H1 (cell line): Measurements from ENCODE around the gene WDR49.

ENCODE experiments used
- CHD2 ChIP-seq: IDR thresholded peaks from 2 replicates; pipeline ENCODE4 v1.6.1; 2012; ENCODE audit warnings: low read length, improper control_type of control experiment
- EP300 ChIP-seq, 2 experiments: IDR thresholded peaks; 1 replicate in 1 of 2; 2 replicates in 1 of 2; pipeline ENCODE4 v1.6.1; 2011 to 2012; ENCODE audit warnings: low read depth in 2 of 2, low read length in 2 of 2, mild to moderate bottlenecking in 2 of 2, borderline replicate concordance in 1 of 2, inconsistent platforms in 1 of 2, moderate library complexity in 1 of 2
- EZH2 ChIP-seq: fragments of 200-600 bp; sonication (generic); IDR thresholded peaks from 2 replicates; pipeline ENCODE4 v1.7.1; 2012; ENCODE audit warnings: low read depth, mild to moderate bottlenecking, moderate library complexity, low read length, inconsistent platforms; ENCODE audit not compliant: severe bottlenecking
- MAFK ChIP-seq: IDR thresholded peaks from 2 replicates; pipeline ENCODE4 v1.6.1; 2012; ENCODE audit warnings: low read depth, mild to moderate bottlenecking, improper control_type of control experiment, low read length
- RAD21 ChIP-seq, 2 experiments: IDR thresholded peaks in 1 of 2; conservative IDR thresholded peaks in 1 of 2; 2 replicates each; pipeline ENCODE4 v1.6.1; 2011; ENCODE audit warnings: low read depth in 2 of 2, low read length in 2 of 2, improper control_type of control experiment in 1 of 2, inconsistent platforms in 1 of 2, mild to moderate bottlenecking in 1 of 2, moderate library complexity in 1 of 2
- TAF1 ChIP-seq: IDR thresholded peaks from 2 replicates; pipeline ENCODE4 v1.6.1; 2011; ENCODE audit warnings: mild to moderate bottlenecking, low read depth, low read length
- TBP ChIP-seq: IDR thresholded peaks from 2 replicates; pipeline ENCODE4 v1.6.1; 2011; ENCODE audit warnings: low read depth, low read length, improper control_type of control experiment
- USF2 ChIP-seq: IDR thresholded peaks from 2 replicates; pipeline ENCODE4 v1.6.1; 2011; ENCODE audit warnings: low read length, improper control_type of control experiment
- TF ChIP-seq, protein P1 (sequence below), 3 experiments: IDR thresholded peaks; 1 replicate in 2 of 3; 2 replicates in 1 of 3; pipeline versions ENCODE4 v1.5.1 to v1.6.1; 2011; ENCODE audit warnings: low read length in 3 of 3, mild to moderate bottlenecking in 3 of 3, inconsistent platforms in 2 of 3, low read depth in 1 of 3, moderate library complexity in 1 of 3; ENCODE audit not compliant: insufficient read depth in 1 of 3; ENCODE audit errors: control extremely low read depth in 1 of 3
- TF ChIP-seq, protein P2 (sequence below): IDR thresholded peaks from 2 replicates; pipeline ENCODE4 v1.6.1; 2011; ENCODE audit warnings: low read depth, mild to moderate bottlenecking, low read length; ENCODE audit not compliant: insufficient read depth

GRCh38 chr3:167565489-167565888 is 88.3 kb downstream of the WDR49 start:
- TF ChIP-seq, protein P1, sequence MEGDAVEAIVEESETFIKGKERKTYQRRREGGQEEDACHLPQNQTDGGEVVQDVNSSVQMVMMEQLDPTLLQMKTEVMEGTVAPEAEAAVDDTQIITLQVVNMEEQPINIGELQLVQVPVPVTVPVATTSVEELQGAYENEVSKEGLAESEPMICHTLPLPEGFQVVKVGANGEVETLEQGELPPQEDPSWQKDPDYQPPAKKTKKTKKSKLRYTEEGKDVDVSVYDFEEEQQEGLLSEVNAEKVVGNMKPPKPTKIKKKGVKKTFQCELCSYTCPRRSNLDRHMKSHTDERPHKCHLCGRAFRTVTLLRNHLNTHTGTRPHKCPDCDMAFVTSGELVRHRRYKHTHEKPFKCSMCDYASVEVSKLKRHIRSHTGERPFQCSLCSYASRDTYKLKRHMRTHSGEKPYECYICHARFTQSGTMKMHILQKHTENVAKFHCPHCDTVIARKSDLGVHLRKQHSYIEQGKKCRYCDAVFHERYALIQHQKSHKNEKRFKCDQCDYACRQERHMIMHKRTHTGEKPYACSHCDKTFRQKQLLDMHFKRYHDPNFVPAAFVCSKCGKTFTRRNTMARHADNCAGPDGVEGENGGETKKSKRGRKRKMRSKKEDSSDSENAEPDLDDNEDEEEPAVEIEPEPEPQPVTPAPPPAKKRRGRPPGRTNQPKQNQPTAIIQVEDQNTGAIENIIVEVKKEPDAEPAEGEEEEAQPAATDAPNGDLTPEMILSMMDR (IDR thresholded peaks at IDR 0.05; ENCODE audit: control extremely low read depth in 1 of 3, insufficient read depth in 1 of 3, low read depth in 1 of 3, low read length in 3 of 3), result no peak
- TF ChIP-seq RAD21 (IDR thresholded peaks at IDR 0.05 in 1 of 2, conservative IDR thresholded peaks at IDR 0.05 in 1 of 2; ENCODE audit: low read depth in 2 of 2, low read length in 2 of 2) (no peak), TBP (no peak), EP300 (IDR thresholded peaks at IDR 0.05; ENCODE audit: borderline replicate concordance in 1 of 2, low read depth in 2 of 2, low read length in 2 of 2) (no peak), CHD2 (no peak), USF2 (no peak), EZH2 (no peak), TAF1 (no peak), MAFK (no peak)
- TF ChIP-seq, protein P2, sequence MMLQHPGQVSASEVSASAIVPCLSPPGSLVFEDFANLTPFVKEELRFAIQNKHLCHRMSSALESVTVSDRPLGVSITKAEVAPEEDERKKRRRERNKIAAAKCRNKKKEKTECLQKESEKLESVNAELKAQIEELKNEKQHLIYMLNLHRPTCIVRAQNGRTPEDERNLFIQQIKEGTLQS, result no peak
